Tibial nerve (tissue), 4 donors: ENCODE data around the gene STIM1.

Experiments
- CTCF ChIP-seq, 5 experiments: fragments of 200-600 bp in 3 of 5; fragments of 450-650 bp in 2 of 5; sonication (generic) in 3 of 5; IDR thresholded peaks; one replicate each; pipeline ENCODE4 v1.5.1; 2016 to 2019; ENCODE audit warnings: antibody characterized with exemption in 5 of 5, mild to moderate bottlenecking in 3 of 5, moderate library complexity in 2 of 5
- EP300 ChIP-seq, 2 donors: sonication (generic); formaldehyde crosslinking; IDR thresholded peaks; one replicate each; pipeline ENCODE4 v1.6.1; 2017; ENCODE audit warnings: antibody characterized with exemption in 2 of 2, mild to moderate bottlenecking in 1 of 2
- POLR2A ChIP-seq, 2 donors: fragments of 450-650 bp; IDR thresholded peaks; one replicate each; pipeline ENCODE4 v1.6.1; 2017; ENCODE audit warnings: antibody characterized with exemption in 2 of 2, mild to moderate bottlenecking in 2 of 2, moderate library complexity in 2 of 2

- TF ChIP-seq POLR2A (IDR thresholded peaks at IDR 0.05) (no peak), CTCF (IDR thresholded peaks at IDR 0.05) (no peak), EP300 (IDR thresholded peaks at IDR 0.05) (no peak)
These were observed 41.2 kb downstream of the STIM1 start for GRCh38 chr11:3896644-3897043.
